ENCODE data around the gene KCNJ18. TPM values are rescaled to one million over a fixed set of nuclear protein-coding genes. Genes with fewer than 3 reads are reported as not detected.
A peak's percentile ranks its signal among the peaks of the same experiment; 100 is the strongest.
"Not testable (repeated sequence)": the region's sequence is repeated elsewhere in the genome, so short reads cannot be mapped to it uniquely, and the experiment has no call there.

KCNJ18 gene
- total RNA-seq, 1 donor from 2014 or later, result not detected

- H3K4me3 Mint-ChIP-seq; H3K27ac Mint-ChIP-seq; H3K4me1 Mint-ChIP-seq (ENCODE audit: unreplicated experiment); H3K27me3 Mint-ChIP-seq; H3K36me3 Mint-ChIP-seq: not testable (repeated sequence)
- peaks cover 19% of the 10 kb centered on the region for H3K9me3 Mint-ChIP-seq
- DNase-seq (ENCODE audit: extremely low spot score, unreplicated experiment), result peak; percentile 64
These were observed 24.8 kb upstream of the KCNJ18 start for GRCh38 chr17:21667413-21668117.

GRCh38 chr17:21668118-21668488, 24.2 kb upstream of the KCNJ18 start:
- DNase-seq (ENCODE audit: extremely low spot score, unreplicated experiment); H3K4me3 Mint-ChIP-seq; H3K27me3 Mint-ChIP-seq; H3K27ac Mint-ChIP-seq; H3K4me1 Mint-ChIP-seq (ENCODE audit: unreplicated experiment); H3K36me3 Mint-ChIP-seq: not testable (repeated sequence)
- peaks cover 19% of the 10 kb centered on the region for H3K9me3 Mint-ChIP-seq

- H3K27me3 Mint-ChIP-seq; H3K4me3 Mint-ChIP-seq; H3K4me1 Mint-ChIP-seq (ENCODE audit: unreplicated experiment); H3K27ac Mint-ChIP-seq; H3K36me3 Mint-ChIP-seq: not testable (repeated sequence)
- H3K9me3 Mint-ChIP-seq, result peaks cover 21% of the 10 kb centered on the region
- DNase-seq (ENCODE audit: extremely low spot score, unreplicated experiment), result peak; percentile 62
These were observed 23.4 kb upstream of the KCNJ18 start for GRCh38 chr17:21668746-21669508.

- DNase-seq (ENCODE audit: extremely low spot score, unreplicated experiment), result peak; percentile 45
These were observed 22.5 kb upstream of the KCNJ18 start for GRCh38 chr17:21669616-21670360.

GRCh38 chr17:21670361-21671155, 21.8 kb upstream of the KCNJ18 start:
- H3K27ac Mint-ChIP-seq; H3K36me3 Mint-ChIP-seq; H3K27me3 Mint-ChIP-seq; H3K4me3 Mint-ChIP-seq; H3K4me1 Mint-ChIP-seq (ENCODE audit: unreplicated experiment): not testable (repeated sequence)
- H3K9me3 Mint-ChIP-seq, result peaks cover 21% of the 10 kb centered on the region
- DNase-seq (ENCODE audit: extremely low spot score, unreplicated experiment), result peak; percentile 54

More at GRCh38 chr17:21669616-21670360, 22.5 kb upstream of the KCNJ18 start:
- not testable (repeated sequence) for H3K4me3 Mint-ChIP-seq; H3K36me3 Mint-ChIP-seq; H3K27me3 Mint-ChIP-seq; H3K27ac Mint-ChIP-seq; H3K4me1 Mint-ChIP-seq (ENCODE audit: unreplicated experiment)
- H3K9me3 Mint-ChIP-seq, result peaks cover 17% of the 10 kb centered on the region

GRCh38 chr17:21671437-21671836, 20.9 kb upstream of the KCNJ18 start:
- H3K27ac Mint-ChIP-seq; H3K36me3 Mint-ChIP-seq; H3K27me3 Mint-ChIP-seq; H3K4me1 Mint-ChIP-seq (ENCODE audit: unreplicated experiment); H3K4me3 Mint-ChIP-seq: not testable (repeated sequence)
- H3K9me3 Mint-ChIP-seq, result peaks cover 26% of the 10 kb centered on the region
- DNase-seq (ENCODE audit: extremely low spot score, unreplicated experiment), result peak; percentile 60

- peak; percentile 44 for DNase-seq (ENCODE audit: extremely low spot score, unreplicated experiment)
- H3K4me1 Mint-ChIP-seq (ENCODE audit: unreplicated experiment); H3K36me3 Mint-ChIP-seq; H3K27ac Mint-ChIP-seq; H3K27me3 Mint-ChIP-seq; H3K4me3 Mint-ChIP-seq: not testable (repeated sequence)
- H3K9me3 Mint-ChIP-seq, result peaks cover 24% of the 10 kb centered on the region
These were observed 20.5 kb upstream of the KCNJ18 start for GRCh38 chr17:21671871-21672270.

- not testable (repeated sequence) for H3K4me1 Mint-ChIP-seq (ENCODE audit: unreplicated experiment); H3K4me3 Mint-ChIP-seq; H3K27me3 Mint-ChIP-seq; H3K27ac Mint-ChIP-seq; H3K36me3 Mint-ChIP-seq
- H3K9me3 Mint-ChIP-seq, result peaks cover 26% of the 10 kb centered on the region
- DNase-seq (ENCODE audit: extremely low spot score, unreplicated experiment), result peak; percentile 67
These were observed 18.7 kb upstream of the KCNJ18 start for GRCh38 chr17:21673451-21674241.

- H3K4me1 Mint-ChIP-seq (ENCODE audit: unreplicated experiment), result no peaks in the 10 kb centered on the region
- TF ChIP-seq CTCF (conservative IDR thresholded peaks at IDR 0.05), result no peak
- no peaks in the 10 kb centered on the region for H3K27me3 Mint-ChIP-seq
- no peak overlapping the region for H3K4me3 Mint-ChIP-seq
- peak; percentile 71 for DNase-seq (ENCODE audit: extremely low spot score, unreplicated experiment)
- H3K36me3 Mint-ChIP-seq, result peaks cover 3% of the 10 kb centered on the region
- H3K27ac Mint-ChIP-seq, result no peak overlapping the region
- peaks cover 26% of the 10 kb centered on the region for H3K9me3 Mint-ChIP-seq
These were observed 18.0 kb upstream of the KCNJ18 start for GRCh38 chr17:21674242-21674731.

- H3K4me3 Mint-ChIP-seq; H3K27ac Mint-ChIP-seq; H3K36me3 Mint-ChIP-seq; H3K27me3 Mint-ChIP-seq; H3K4me1 Mint-ChIP-seq (ENCODE audit: unreplicated experiment): not testable (repeated sequence)
- DNase-seq (ENCODE audit: extremely low spot score, unreplicated experiment), result peak; percentile 58
- peaks cover 26% of the 10 kb centered on the region for H3K9me3 Mint-ChIP-seq
These were observed 17.2 kb upstream of the KCNJ18 start for GRCh38 chr17:21674891-21675738.

GRCh38 chr17:21675739-21676130, 16.6 kb upstream of the KCNJ18 start:
- H3K27ac Mint-ChIP-seq; H3K4me1 Mint-ChIP-seq (ENCODE audit: unreplicated experiment); H3K36me3 Mint-ChIP-seq; H3K4me3 Mint-ChIP-seq; H3K27me3 Mint-ChIP-seq: not testable (repeated sequence)
- H3K9me3 Mint-ChIP-seq, result peaks cover 26% of the 10 kb centered on the region
- DNase-seq (ENCODE audit: extremely low spot score, unreplicated experiment), result peak; percentile 49

Data from type B pancreatic cell (in vitro differentiated cells).